Spleen (tissue), 11 donors: ENCODE data around the gene TTLL11. TPM values are rescaled to one million over a fixed set of nuclear protein-coding genes. Genes with fewer than 3 reads are reported as not detected.

ENCODE experiments used
- DNase-seq: peaks from one replicate; pipeline ENCODE4 v3.0.0-alpha.2; 2020
- H3K27ac ChIP-seq, 8 donors: fragments of 200-600 bp; sonication (generic) in 7 of 8; 1 replicate in 4 of 8; 2 replicates in 4 of 8; pipeline versions ENCODE4 v1.5.0 to v1.8.0; 2016 to 2021; ENCODE audit warnings: inconsistent platforms in 4 of 8, mild to moderate bottlenecking in 4 of 8, moderate library complexity in 1 of 8
- H3K27me3 ChIP-seq, 7 donors: fragments of 200-600 bp; sonication (generic) in 6 of 7; replicated peaks in 1 of 7; 1 replicate in 4 of 7; 2 replicates in 3 of 7; pipeline versions ENCODE4 v1.5.0 to v1.8.0; 2016 to 2021; ENCODE audit warnings: inconsistent platforms in 3 of 7, mild to moderate bottlenecking in 1 of 7
- H3K36me3 ChIP-seq, 6 donors: fragments of 200-600 bp; sonication (generic) in 5 of 6; 1 replicate in 4 of 6; 2 replicates in 2 of 6; pipeline versions ENCODE4 v1.5.0 to v1.8.0; 2016 to 2021; ENCODE audit warnings: inconsistent platforms in 2 of 6
- H3K4me1 ChIP-seq, 6 donors: fragments of 200-600 bp; sonication (generic) in 5 of 6; 1 replicate in 3 of 6; 2 replicates in 3 of 6; pipeline versions ENCODE4 v1.5.0 to v1.8.0; 2016 to 2021; ENCODE audit warnings: inconsistent platforms in 3 of 6
- H3K4me3 ChIP-seq, 8 donors: fragments of 200-600 bp; sonication (generic) in 7 of 8; 1 replicate in 4 of 8; 2 replicates in 4 of 8; pipeline versions ENCODE4 v1.5.0 to v1.8.0; 2016 to 2021; ENCODE audit warnings: inconsistent platforms in 4 of 8, mild to moderate bottlenecking in 4 of 8, moderate library complexity in 2 of 8
- H3K9me3 ChIP-seq, 8 donors: fragments of 200-600 bp; sonication (generic) in 7 of 8; 1 replicate in 4 of 8; 2 replicates in 4 of 8; pipeline versions ENCODE4 v1.5.0 to v1.8.0; 2016 to 2021; ENCODE audit warnings: inconsistent platforms in 4 of 8
- CTCF ChIP-seq, 11 experiments: fragments of 200-600 bp in 7 of 11; fragments of 450-650 bp in 4 of 11; sonication (generic) in 4 of 11; IDR thresholded peaks in 8 of 11; conservative IDR thresholded peaks in 3 of 11; 1 replicate in 7 of 11; 2 replicates in 4 of 11; pipeline versions ENCODE4 v1.4.0 to v1.8.0; 2016 to 2021; ENCODE audit warnings: antibody characterized with exemption in 11 of 11, inconsistent platforms in 4 of 11, mild to moderate bottlenecking in 1 of 11
- POLR2A ChIP-seq, 3 donors: fragments of 450-650 bp; IDR thresholded peaks; one replicate each; pipeline ENCODE4 v1.5.1; 2017; ENCODE audit warnings: antibody characterized with exemption in 3 of 3, mild to moderate bottlenecking in 1 of 3
- POLR2AphosphoS5 ChIP-seq, 3 donors: sonication (generic); formaldehyde crosslinking; IDR thresholded peaks; one replicate each; pipeline ENCODE4 v1.5.1; 2017; ENCODE audit warnings: antibody characterized with exemption in 3 of 3
- WGBS, 5 donors: extraction: QIAGEN DNeasy Blood & Tissue Kit in 3 of 5; methylation state at CpG; one replicate each; pipeline versions ENCODE4 v1.1.5 to v1.1.7; 2013 to 2018; 5-methylcytosine and 5-hydroxymethylcytosine counted together
- intact Hi-C: fragments of 100-400 bp; cut with DNase I; formaldehyde crosslinking; loops from one replicate; pipeline ENCODE4 v1.15.0; 2023; ENCODE audit warnings: low total_unique reads
- polyA plus RNA-seq, 3 donors: library from polyadenylated mRNA; stranded (reverse); fragments of 200-250 nt; gene quantifications; one replicate each; pipeline ENCODE4 v1.2.1, GENCODE V29; 2013
- total RNA-seq, 7 donors: library from RNA; depleted of rRNA in 3 of 7; stranded (reverse); fragments of >200 nt in 3 of 7; fragmentation: NEBNext Ultra II Directional in 4 of 7; extraction: Animal tissue kit (Norgen Biotek cat#: 25700) in 4 of 7; gene quantifications; one replicate each; pipeline versions ENCODE4 v1.1.0 to v1.2.1, GENCODE V29; 2016 to 2021
- donor health status: healthy with polysubstance abuse.
- donor health status: DM: no; HTN: no; CAD: no; lungs with moderate emphysema.
- donor health status: DM: no; HTN: no; CAD: no.
- donor health status: Bipolar disorder and iron deficiency.
- donor health status: healthy.
- donor health status: DM: no; HTN: no; CAD: no.
- donor health status: DM: yes; HTN: yes; CAD: no.

Gene TTLL11
- total and polyA plus RNA-seq, 10 donors: 1.6 to 12.8 (median 7.3) TPM

GRCh38 chr9:122087406-122088200, 5.5 kb downstream of the TTLL11 start:
- DNase-seq: no peak
- Histone ChIP-seq H3K36me3 (peaks cover 0 to 4% (median 0%) of the 10 kb centered on the region in 6 donors), H3K9me3 (no peaks in the 10 kb centered on the region), H3K27me3 (no peaks in the 10 kb centered on the region), H3K27ac (no peak overlapping the region), H3K4me1 (peaks cover 11 to 56% (median 24%) of the 10 kb centered on the region in 6 donors), H3K4me3 (no peak overlapping the region)
- intact Hi-C loops: no loop called here
- WGBS, 5 donors: 91 to 94% (median 92%) methylated on average over 8 of the region's 8 CpGs
- TF ChIP-seq CTCF (IDR thresholded peaks at IDR 0.05 in 8 of 11, conservative IDR thresholded peaks at IDR 0.05 in 3 of 11): no peak
- no peak for TF ChIP-seq POLR2A (IDR thresholded peaks at IDR 0.05)
- TF ChIP-seq POLR2AphosphoS5 (IDR thresholded peaks at IDR 0.05): no peak

GRCh38 chr9:122086873-122087272, 6.2 kb downstream of the TTLL11 start:
- intact Hi-C loops: no loop called here
- H3K36me3 ChIP-seq: peaks cover 0 to 4% (median 0%) of the 10 kb centered on the region in 6 donors
- H3K4me1 ChIP-seq: peaks cover 6 to 48% (median 17%) of the 10 kb centered on the region in 6 donors
- no peak overlapping the region for H3K4me3 ChIP-seq
- no peak for DNase-seq
- H3K27me3 ChIP-seq: no peaks in the 10 kb centered on the region
- WGBS, 5 donors: 87 to 98% (median 91%) methylated on average over 1 of the region's 1 CpG
- no peak overlapping the region for H3K27ac ChIP-seq
- no peaks in the 10 kb centered on the region for H3K9me3 ChIP-seq
- TF ChIP-seq POLR2AphosphoS5 (IDR thresholded peaks at IDR 0.05) (no peak), POLR2A (IDR thresholded peaks at IDR 0.05) (no peak), CTCF (IDR thresholded peaks at IDR 0.05 in 8 of 11, conservative IDR thresholded peaks at IDR 0.05 in 3 of 11) (no peak)

GRCh38 chr9:122085260-122085659, 7.8 kb downstream of the TTLL11 start:
- H3K27me3 ChIP-seq: no peaks in the 10 kb centered on the region
- peaks cover 0 to 4% (median 0%) of the 10 kb centered on the region in 6 donors for H3K36me3 ChIP-seq
- H3K4me1 ChIP-seq: peaks cover 0 to 32% (median 3%) of the 10 kb centered on the region in 6 donors
- no peaks in the 10 kb centered on the region for H3K9me3 ChIP-seq
- no peak for DNase-seq
- WGBS, 5 donors: 92 to 100% (median 98%) methylated on average over 1 of the region's 1 CpG
- TF ChIP-seq POLR2AphosphoS5 (IDR thresholded peaks at IDR 0.05): no peak
- TF ChIP-seq CTCF (IDR thresholded peaks at IDR 0.05 in 8 of 11, conservative IDR thresholded peaks at IDR 0.05 in 3 of 11): no peak
- no peak for TF ChIP-seq POLR2A (IDR thresholded peaks at IDR 0.05)
- intact Hi-C loops: no loop called here
- H3K27ac ChIP-seq: no peak overlapping the region
- no peak overlapping the region for H3K4me3 ChIP-seq

- Histone ChIP-seq H3K4me3 (no peak overlapping the region), H3K27me3 (no peaks in the 10 kb centered on the region), H3K4me1 (peaks cover 0 to 21% (median 0%) of the 10 kb centered on the region in 6 donors), H3K36me3 (peaks cover 0 to 4% (median 0%) of the 10 kb centered on the region in 6 donors), H3K9me3 (no peaks in the 10 kb centered on the region), H3K27ac (no peak overlapping the region)
- no peak for DNase-seq
- TF ChIP-seq POLR2AphosphoS5 (IDR thresholded peaks at IDR 0.05): no peak
- no peak for TF ChIP-seq POLR2A (IDR thresholded peaks at IDR 0.05)
- no peak for TF ChIP-seq CTCF (IDR thresholded peaks at IDR 0.05 in 8 of 11, conservative IDR thresholded peaks at IDR 0.05 in 3 of 11)
- intact Hi-C loops: no loop called here
- WGBS, 5 donors: 78 to 86% (median 86%) methylated on average over 9 of the region's 9 CpGs
These were observed 9.0 kb downstream of the TTLL11 start for GRCh38 chr9:122084026-122084675.
